ENCODE data around the gene SMAP1. TPM values are rescaled to one million over a fixed set of nuclear protein-coding genes. Genes with fewer than 3 reads are reported as not detected.
A peak's percentile ranks its signal among the peaks of the same experiment; 100 is the strongest.

The SMAP1 gene
- total and polyA plus RNA-seq, 12 donors, result 11.3 to 39.8 (median 24.2) TPM

DNA sequence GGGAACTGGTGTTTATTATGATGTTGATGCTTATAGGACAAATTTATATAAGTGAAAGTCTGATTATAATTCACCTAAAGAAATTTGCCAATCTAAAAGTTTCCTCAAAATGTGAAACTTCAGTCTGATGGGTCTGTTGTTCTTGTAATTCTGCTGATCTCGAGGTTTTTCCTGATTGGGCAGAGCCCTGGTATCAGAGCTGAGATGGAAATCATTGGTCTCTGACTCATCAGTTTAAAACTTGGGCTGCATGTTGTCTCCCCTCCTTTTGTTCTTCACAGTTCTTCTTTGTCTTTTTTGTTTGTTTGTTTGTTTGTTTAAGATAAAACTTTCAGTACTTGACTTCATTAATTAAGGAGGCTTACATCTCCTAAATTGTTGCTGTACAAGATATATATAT, 5.9 kb downstream of the SMAP1 start:
- 47 to 77% (median 51%) methylated on average over 1 of the region's 1 CpG for WGBS, 4 donors
- DNase-seq, result peak in 1 of 7 donors; percentile 10
- no peaks in the 10 kb centered on the region for H3K27me3 ChIP-seq
- no peak overlapping the region for H3K27ac ChIP-seq
- H3K36me3 ChIP-seq (replicated peaks in 1 of 2), result no peaks in the 10 kb centered on the region
- H3K4me3 ChIP-seq, result no peak overlapping the region
- no peaks in the 10 kb centered on the region for H3K9me3 ChIP-seq (replicated peaks in 1 of 3)
- TF ChIP-seq, protein P1, sequence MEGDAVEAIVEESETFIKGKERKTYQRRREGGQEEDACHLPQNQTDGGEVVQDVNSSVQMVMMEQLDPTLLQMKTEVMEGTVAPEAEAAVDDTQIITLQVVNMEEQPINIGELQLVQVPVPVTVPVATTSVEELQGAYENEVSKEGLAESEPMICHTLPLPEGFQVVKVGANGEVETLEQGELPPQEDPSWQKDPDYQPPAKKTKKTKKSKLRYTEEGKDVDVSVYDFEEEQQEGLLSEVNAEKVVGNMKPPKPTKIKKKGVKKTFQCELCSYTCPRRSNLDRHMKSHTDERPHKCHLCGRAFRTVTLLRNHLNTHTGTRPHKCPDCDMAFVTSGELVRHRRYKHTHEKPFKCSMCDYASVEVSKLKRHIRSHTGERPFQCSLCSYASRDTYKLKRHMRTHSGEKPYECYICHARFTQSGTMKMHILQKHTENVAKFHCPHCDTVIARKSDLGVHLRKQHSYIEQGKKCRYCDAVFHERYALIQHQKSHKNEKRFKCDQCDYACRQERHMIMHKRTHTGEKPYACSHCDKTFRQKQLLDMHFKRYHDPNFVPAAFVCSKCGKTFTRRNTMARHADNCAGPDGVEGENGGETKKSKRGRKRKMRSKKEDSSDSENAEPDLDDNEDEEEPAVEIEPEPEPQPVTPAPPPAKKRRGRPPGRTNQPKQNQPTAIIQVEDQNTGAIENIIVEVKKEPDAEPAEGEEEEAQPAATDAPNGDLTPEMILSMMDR (IDR thresholded peaks at IDR 0.05), result no peak
- no peak for TF ChIP-seq POLR2A (IDR thresholded peaks at IDR 0.05)
- peaks cover 11 to 24% of the 10 kb centered on the region in 2 donors for H3K4me1 ChIP-seq (replicated peaks in 1 of 2)
- intact Hi-C loops (cut with DNase I), result no loop called here

DNA sequence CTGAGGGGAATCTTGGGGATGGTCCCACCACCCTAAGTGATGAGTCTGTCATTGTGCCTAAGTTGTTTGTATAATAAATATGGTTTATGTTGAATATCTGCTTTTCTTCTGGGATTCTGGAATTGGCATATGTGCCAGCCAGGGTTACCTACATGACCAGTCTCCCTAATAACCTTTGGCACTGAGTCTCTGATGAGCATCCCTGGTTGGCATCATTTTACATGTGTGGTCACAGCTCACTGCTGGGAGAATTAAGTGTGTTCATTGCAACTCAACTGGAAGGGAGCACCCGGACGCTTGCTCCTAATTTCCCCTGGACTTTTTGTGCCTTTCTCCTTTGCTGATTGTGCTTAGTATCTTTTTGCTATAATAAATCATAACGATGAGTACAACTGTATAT, 8.1 kb downstream of the SMAP1 start:
- H3K27ac ChIP-seq, result no peak overlapping the region
- TF ChIP-seq, protein P1 (IDR thresholded peaks at IDR 0.05), result no peak
- no peak for TF ChIP-seq POLR2A (IDR thresholded peaks at IDR 0.05)
- H3K4me3 ChIP-seq, result no peak overlapping the region
- intact Hi-C loops (cut with DNase I), result no loop called here
- no peaks in the 10 kb centered on the region for H3K36me3 ChIP-seq (replicated peaks in 1 of 2)
- 92 to 95% (median 93%) methylated on average over 3 of the region's 3 CpGs for WGBS, 4 donors
- H3K4me1 ChIP-seq (replicated peaks in 1 of 2), result peaks cover 0 to 2% of the 10 kb centered on the region in 2 donors
- no peaks in the 10 kb centered on the region for H3K27me3 ChIP-seq
- H3K9me3 ChIP-seq (replicated peaks in 1 of 3), result peaks cover 0 to 5% (median 0%) of the 10 kb centered on the region in 3 donors
- no peak for DNase-seq

DNA sequence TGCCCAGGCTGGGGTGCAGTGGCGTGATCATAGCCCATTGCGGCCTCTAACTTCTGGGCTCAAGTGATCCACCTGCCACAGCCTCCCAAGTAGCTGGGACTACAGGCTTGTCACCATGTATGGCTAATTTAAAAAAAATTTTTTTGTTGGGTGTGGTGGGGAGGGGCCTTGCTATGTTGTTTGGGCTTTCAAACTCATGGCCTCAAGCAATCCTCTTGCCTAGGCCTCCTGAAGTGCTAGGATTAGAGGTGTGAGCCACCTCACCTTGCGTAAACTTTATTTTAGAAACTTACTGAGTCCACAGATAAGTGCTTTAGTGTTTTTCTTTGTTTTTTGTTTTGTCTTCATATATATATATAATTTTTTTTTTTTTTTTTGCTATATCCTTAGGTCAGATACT, 9.1 kb downstream of the SMAP1 start:
- no peaks in the 10 kb centered on the region for H3K36me3 ChIP-seq (replicated peaks in 1 of 2)
- no peaks in the 10 kb centered on the region for H3K4me1 ChIP-seq (replicated peaks in 1 of 2)
- no peak for TF ChIP-seq POLR2A (IDR thresholded peaks at IDR 0.05)
- TF ChIP-seq, protein P1 (IDR thresholded peaks at IDR 0.05), result no peak
- intact Hi-C loops (cut with DNase I), result no loop called here
- no peak overlapping the region for H3K27ac ChIP-seq
- no peaks in the 10 kb centered on the region for H3K27me3 ChIP-seq
- no peak overlapping the region for H3K4me3 ChIP-seq
- peaks cover 0 to 5% (median 0%) of the 10 kb centered on the region in 3 donors for H3K9me3 ChIP-seq (replicated peaks in 1 of 3)
- 93 to 100% (median 98%) methylated on average over 3 of the region's 3 CpGs for WGBS, 4 donors
- no peak for DNase-seq

DNA sequence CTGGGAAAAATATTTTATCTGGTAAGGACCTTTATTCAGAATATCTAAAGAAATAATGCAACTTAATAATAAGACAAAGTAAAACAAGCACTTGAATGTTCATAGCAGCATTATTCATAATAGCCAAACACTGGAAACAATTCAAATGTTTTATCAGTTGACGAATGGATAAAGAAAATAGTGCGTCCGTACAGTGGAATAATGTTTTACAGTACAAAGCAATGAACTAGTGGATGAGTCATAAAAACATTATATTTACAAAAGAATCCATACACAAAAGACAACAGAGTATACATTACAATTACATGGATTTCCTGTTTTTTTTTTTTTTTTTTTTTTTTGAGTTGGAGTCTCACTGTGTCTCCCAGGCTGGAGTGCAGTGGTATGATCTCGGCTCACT, 12.7 kb downstream of the SMAP1 start:
- TF ChIP-seq, protein P1 (IDR thresholded peaks at IDR 0.05), result no peak
- no peak for TF ChIP-seq POLR2A (IDR thresholded peaks at IDR 0.05)

More for the DNA sequence above, 12.7 kb downstream of the SMAP1 start:
- Histone ChIP-seq H3K4me3 (no peak overlapping the region), H3K27ac (no peak overlapping the region), H3K4me1 (replicated peaks in 1 of 2) (peaks cover 0 to 11% of the 10 kb centered on the region in 2 donors), H3K36me3 (replicated peaks in 1 of 2) (no peaks in the 10 kb centered on the region), H3K27me3 (no peaks in the 10 kb centered on the region), H3K9me3 (replicated peaks in 1 of 3) (peaks cover 0 to 5% (median 0%) of the 10 kb centered on the region in 3 donors)
- intact Hi-C loops (cut with DNase I), result loop anchor here in 1 of 2 donors (10.0 kb wide), 1 partner anchor 116 kb away; the partner anchor contains the start of gene SDHAF4
- no peak for DNase-seq
- WGBS, 4 donors, result 47 to 66% (median 56%) methylated on average over 4 of the region's 4 CpGs

Measured in adrenal gland (tissue), 12 donors.